Liver (tissue), 3 donors: ENCODE measurements around the gene TNFRSF13B.

ENCODE experiments used
- CTCF ChIP-seq: fragments of 150-350 bp; IDR thresholded peaks from 2 replicates; pipeline ENCODE4 v1.5.1; 2017; ENCODE audit warnings: improper control_type of control experiment, low read depth, low read length; ENCODE audit not compliant: missing input control
- GABPA ChIP-seq, 2 donors: IDR thresholded peaks in 1 of 2; conservative IDR thresholded peaks in 1 of 2; 2 replicates each; pipeline ENCODE4 v1.6.1; 2016; ENCODE audit warnings: antibody characterized with exemption in 2 of 2, mild to moderate bottlenecking in 1 of 2, moderate library complexity in 1 of 2
- donor health status: healthy.
- donor health status: healthy.

GRCh38 chr17:16934836-16935235 lies 37.1 kb downstream of the TNFRSF13B start:
- TF ChIP-seq GABPA (IDR thresholded peaks at IDR 0.05 in 1 of 2, conservative IDR thresholded peaks at IDR 0.05 in 1 of 2) (no peak), CTCF (no peak)
